LNCAP (cell line): ENCODE data around the gene IFNA4.
"Not testable (repeated sequence)": the region's sequence is repeated elsewhere in the genome, so short reads cannot be mapped to it uniquely, and the experiment has no call there.

Source experiments
- CTCF ChIP-seq: fragments of 450-650 bp; IDR thresholded peaks from 2 replicates; pipeline ENCODE4 v1.5.1; 2017; ENCODE audit warnings: mild to moderate bottlenecking

IFNA4 gene

GRCh38 chr9:21171351-21171750 is 16.0 kb downstream of the IFNA4 start:
- TF ChIP-seq CTCF = no peak

DNA sequence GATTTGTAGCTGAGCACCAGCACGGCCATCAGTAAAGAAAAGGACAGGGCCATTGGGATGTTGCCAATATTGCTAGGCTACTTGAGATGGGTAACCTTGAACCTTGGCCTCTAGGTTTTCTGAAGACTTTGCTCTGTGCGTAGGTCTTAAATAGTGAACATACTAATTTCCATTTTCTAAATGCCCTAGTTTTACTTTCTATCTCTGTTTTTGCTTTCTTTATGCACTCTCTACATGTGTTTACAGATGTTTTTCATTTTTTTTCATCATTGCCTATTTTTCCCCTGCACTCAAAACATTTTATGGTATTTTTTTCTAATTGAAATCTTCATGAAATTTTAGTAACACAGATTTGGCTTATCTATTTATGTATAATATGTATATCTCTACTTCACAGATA is 20.8 kb downstream of the IFNA4 start, which contains the start of gene IFNA21:
TSS of gene IFNA21 (minus strand) at position 101 of the 400 bp plus-strand sequence. CDS start at position 53, 48 bp downstream.
- TF ChIP-seq CTCF = not testable (repeated sequence)

DNA sequence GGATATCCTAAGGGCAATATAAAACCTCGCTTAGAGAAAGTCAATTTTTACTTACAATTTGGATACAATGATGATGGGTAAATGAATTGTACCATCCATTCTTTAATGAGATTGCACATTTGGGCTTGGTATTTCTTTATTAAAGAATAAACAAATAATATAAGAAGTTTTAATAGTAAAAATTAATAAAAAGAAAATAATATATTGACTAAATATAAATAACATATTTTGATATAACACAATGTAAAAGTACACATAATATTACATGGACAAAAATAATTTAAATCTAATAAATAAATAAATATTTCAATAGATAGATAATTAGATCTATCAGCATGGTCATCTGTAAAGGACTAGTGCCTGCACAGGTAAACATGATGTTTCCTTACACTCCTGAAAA is 21.9 kb downstream of the IFNA4 start:
- TF ChIP-seq CTCF = no peak

DNA sequence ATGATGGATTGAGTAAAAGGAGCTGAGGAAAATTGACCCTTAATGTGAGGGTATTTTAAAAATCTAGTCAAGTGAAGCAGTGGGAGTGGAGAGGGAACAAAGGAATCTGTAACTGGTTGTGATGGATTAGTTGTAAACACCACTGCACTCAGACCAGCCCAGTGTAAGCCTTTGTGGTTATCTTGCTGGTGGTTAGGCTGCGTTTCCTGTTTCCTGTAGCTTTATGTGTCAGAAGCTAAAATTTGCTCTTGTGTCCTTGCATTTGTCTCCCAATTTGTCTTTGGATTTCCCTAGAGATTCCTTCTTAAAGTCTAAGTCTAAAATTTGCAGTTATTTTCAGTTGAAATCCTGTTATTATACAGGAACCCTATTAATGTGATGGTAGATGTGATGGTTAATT is 27.2 kb downstream of the IFNA4 start:
- TF ChIP-seq CTCF = no peak

DNA sequence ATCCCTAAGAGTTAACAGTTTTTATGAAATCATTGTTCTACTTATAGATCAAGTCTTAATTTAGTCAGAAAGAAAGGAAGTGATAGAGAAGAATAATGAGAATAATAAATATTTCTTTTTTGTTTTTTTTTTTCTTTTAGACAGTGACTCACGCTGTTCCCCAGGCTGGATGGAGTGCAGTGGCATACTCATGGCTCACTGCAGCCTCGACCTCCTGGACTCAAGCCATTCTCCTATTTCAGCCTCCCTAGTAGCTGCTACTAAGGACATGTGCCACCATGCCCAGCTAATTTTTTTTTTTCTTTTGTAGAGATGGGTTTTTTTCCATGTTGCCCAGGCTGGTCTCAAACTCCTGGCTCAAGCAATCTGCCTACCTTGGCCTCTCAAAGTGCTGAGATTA is 31.9 kb downstream of the IFNA4 start:
- no peak for TF ChIP-seq CTCF

DNA sequence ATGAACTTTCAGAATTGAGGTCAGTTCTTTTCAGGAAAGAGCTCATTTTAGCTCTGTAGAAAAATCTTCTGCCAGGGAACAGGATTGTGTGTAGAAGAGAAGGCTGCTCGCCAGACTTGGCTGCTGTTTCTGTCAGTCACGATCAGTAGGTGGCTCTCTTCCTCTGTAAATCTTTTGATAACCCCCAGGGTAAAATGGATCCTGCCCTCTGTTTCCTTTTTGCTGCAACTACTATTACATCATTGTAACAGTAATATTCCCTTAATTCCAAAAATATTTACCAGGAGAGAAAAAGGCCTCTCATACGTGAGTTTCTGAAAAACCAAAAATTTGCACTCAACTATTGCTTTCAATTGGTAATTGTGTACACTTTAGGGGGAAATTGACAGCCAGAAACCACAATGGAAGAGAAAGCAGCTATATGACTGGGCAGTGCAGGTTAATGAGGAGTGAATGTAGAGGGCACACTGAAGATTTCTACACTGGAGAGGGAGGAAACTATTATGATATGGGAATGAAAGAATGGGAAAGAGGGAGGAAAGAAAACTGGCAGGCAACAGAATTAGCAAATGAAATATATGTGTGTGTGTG is 33.3 kb downstream of the IFNA4 start:
- TF ChIP-seq CTCF = peak; percentile 45; the same call in 1 of the 2 replicates

DNA sequence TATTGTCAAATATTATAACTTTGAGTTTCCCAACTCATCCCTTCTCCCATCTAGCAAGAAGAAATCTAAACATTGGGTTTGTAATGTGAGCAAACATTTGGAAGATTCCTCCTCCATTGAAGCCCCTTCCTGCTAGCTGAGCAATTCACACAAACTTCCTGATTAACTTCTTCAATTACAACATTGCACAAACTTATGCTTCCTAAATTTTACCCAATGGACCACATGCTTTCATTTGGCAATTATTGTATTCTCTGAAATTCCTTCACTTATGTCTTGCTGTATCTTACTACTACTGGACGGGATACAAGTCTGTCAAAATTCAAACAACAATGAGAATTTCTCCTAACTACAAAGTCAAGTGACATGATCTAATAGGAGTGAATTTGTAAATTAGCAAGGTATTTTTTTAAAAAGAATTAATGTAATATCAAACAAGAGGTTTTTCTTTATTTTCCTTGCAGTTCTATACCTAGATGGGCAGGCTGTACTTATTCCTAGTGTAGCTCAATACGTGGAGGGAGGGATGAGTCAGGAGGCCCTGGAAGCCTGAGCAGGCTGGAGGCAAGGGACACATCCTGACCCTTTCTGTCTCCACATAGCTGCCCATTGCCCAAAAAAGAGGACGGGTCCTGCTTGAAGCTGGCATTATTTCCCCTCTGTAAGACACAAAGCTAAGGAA is 33.9 kb downstream of the IFNA4 start:
- TF ChIP-seq CTCF = no peak
